CD8-positive, alpha-beta memory T cell (primary cell): ENCODE measurements around the gene RP9. TPM values are rescaled to one million over a fixed set of nuclear protein-coding genes. Genes with fewer than 3 reads are reported as not detected.

Source experiments
- CTCF ChIA-PET: fragments of 350-600 bp; sonication (Branson Sonifier 250); formaldehyde crosslinking; loops from one replicate; lab custom pipeline; 2021; ENCODE audit warnings: antibody characterized with exemption; lab: Charles Lee
- POLR2A ChIA-PET: fragments of 350-600 bp; sonication (Branson Sonifier 250); formaldehyde crosslinking; loops from one replicate; lab custom pipeline; 2021; ENCODE audit warnings: antibody characterized with exemption; lab: Charles Lee
- DNase-seq, 5 donors: peaks; one replicate each; pipeline versions ENCODE4 v3.0.0 to v3.0.0-alpha.2; 2020 to 2022; ENCODE audit warnings: mixed read lengths in 1 of 5
- H3K27ac ChIP-seq: one replicate; pipeline ENCODE4 v1.7.0; 2013; ENCODE audit warnings: low read depth, mild to moderate bottlenecking, low read length, moderate library complexity
- H3K27me3 ChIP-seq: 2 replicates; pipeline ENCODE4 v1.7.0; 2013; ENCODE audit warnings: low read length, mild to moderate bottlenecking; ENCODE audit not compliant: insufficient read depth, poor library complexity, severe bottlenecking
- H3K36me3 ChIP-seq: 2 replicates; pipeline ENCODE4 v1.7.0; 2013; ENCODE audit warnings: mild to moderate bottlenecking, low read length, moderate library complexity; ENCODE audit not compliant: insufficient read depth
- H3K4me1 ChIP-seq: 2 replicates; pipeline ENCODE4 v1.7.0; 2013; ENCODE audit warnings: mild to moderate bottlenecking, low read length, moderate library complexity; ENCODE audit not compliant: insufficient read depth
- H3K4me3 ChIP-seq: 2 replicates; pipeline ENCODE4 v1.7.0; 2013; ENCODE audit warnings: mild to moderate bottlenecking, low read length
- H3K9me3 ChIP-seq: 2 replicates; pipeline ENCODE4 v1.7.0; 2013; ENCODE audit warnings: mild to moderate bottlenecking, low read length
- H3K27ac Mint-ChIP-seq, 8 donors: one replicate each; pipeline ENCODE4 v1.8.0; 2020 to 2021; ENCODE audit warnings: mixed read lengths in 8 of 8, mild to moderate bottlenecking in 6 of 8, inconsistent platforms in 3 of 8, moderate library complexity in 3 of 8
- H3K27me3 Mint-ChIP-seq, 2 donors: one replicate each; pipeline ENCODE4 v1.8.0; 2020 to 2021; ENCODE audit warnings: mixed read lengths in 2 of 2, mild to moderate bottlenecking in 1 of 2, moderate library complexity in 1 of 2
- H3K36me3 Mint-ChIP-seq, 3 donors: one replicate each; pipeline ENCODE4 v1.8.0; 2020 to 2021; ENCODE audit warnings: mixed read lengths in 3 of 3, inconsistent platforms in 1 of 3, mild to moderate bottlenecking in 1 of 3
- H3K4me1 Mint-ChIP-seq, 3 donors: one replicate each; pipeline ENCODE4 v1.8.0; 2020 to 2021; ENCODE audit warnings: mixed read lengths in 3 of 3, inconsistent platforms in 1 of 3, mild to moderate bottlenecking in 1 of 3
- H3K4me3 Mint-ChIP-seq, 7 donors: one replicate each; pipeline ENCODE4 v1.8.0; 2020 to 2021; ENCODE audit warnings: mixed read lengths in 7 of 7, mild to moderate bottlenecking in 6 of 7, moderate library complexity in 4 of 7, inconsistent platforms in 2 of 7
- H3K9me3 Mint-ChIP-seq, 5 donors: one replicate each; pipeline ENCODE4 v1.8.0; 2020 to 2022; ENCODE audit warnings: mixed read lengths in 5 of 5, mild to moderate bottlenecking in 3 of 5, moderate library complexity in 2 of 5, inconsistent platforms in 1 of 5
- polyA plus RNA-seq: library from polyadenylated mRNA; unstranded; fragments of 300-500 nt; fragmentation: Illumina TruSeq; gene quantifications from one replicate; pipeline ENCODE4 v1.2.3, GENCODE V29; 2021
- total RNA-seq, 2 experiments: library from RNA; stranded (reverse); gene quantifications; one replicate each; pipeline ENCODE4 v1.2.3, GENCODE V29; 2021

RP9 gene
- total and polyA plus RNA-seq, 3 experiments from 2014 or later: 23.3 to 27.7 (median 26.0) TPM

DNA sequence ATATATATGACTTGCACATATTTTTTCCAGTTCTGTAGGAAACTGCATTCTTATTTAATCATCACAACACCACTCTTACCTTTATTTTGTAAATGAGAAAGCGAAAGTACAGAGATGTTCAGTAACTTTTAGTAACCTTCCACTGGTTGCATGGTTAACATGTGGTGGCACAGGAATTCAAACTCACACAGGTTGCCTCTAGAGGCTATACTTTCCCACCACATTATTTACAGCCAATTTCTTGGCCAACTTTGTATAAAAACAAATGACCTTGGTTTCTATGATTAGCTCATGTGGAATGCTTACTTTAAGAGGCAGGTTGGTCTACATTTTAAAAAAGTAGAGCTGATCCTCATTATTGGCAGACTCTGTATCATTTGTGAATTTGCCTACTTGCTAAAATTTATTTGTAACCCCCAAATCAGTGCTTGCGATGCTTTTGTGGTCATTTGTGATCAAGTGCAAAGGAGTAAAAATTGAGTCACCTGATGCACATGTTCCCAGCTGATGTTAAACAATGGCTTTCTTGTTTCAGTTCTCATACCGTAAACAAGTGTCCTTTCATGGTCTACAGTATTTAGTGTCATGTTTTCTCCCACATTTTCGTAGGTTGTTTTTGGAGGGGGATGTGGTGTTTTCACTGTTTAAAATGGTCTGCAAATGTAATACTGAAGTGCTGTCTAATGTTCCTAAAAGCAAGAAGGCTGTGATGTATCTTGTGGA lies 35.0 kb upstream of the RP9 start:
- no peaks in the 10 kb centered on the region for H3K36me3 ChIP-seq
- peaks cover 4% of the 10 kb centered on the region for H3K9me3 ChIP-seq
- Mint-ChIP-seq H3K4me1 (peaks cover 11 to 21% (median 13%) of the 10 kb centered on the region in 3 donors), H3K36me3 (peaks cover 17 to 20% (median 19%) of the 10 kb centered on the region in 3 donors), H3K27ac (no peak overlapping the region), H3K4me3 (no peak overlapping the region), H3K27me3 (peaks cover 0 to 2% of the 10 kb centered on the region in 2 donors), H3K9me3 (peaks cover 2 to 8% (median 4%) of the 10 kb centered on the region in 5 donors)
- H3K4me1 ChIP-seq: no peaks in the 10 kb centered on the region
- no peaks in the 10 kb centered on the region for H3K27me3 ChIP-seq
- no peak overlapping the region for H3K27ac ChIP-seq
- ChIA-PET POLR2A (no interaction called here), CTCF (no interaction called here)
- no peak overlapping the region for H3K4me3 ChIP-seq
- no peak for DNase-seq

DNA sequence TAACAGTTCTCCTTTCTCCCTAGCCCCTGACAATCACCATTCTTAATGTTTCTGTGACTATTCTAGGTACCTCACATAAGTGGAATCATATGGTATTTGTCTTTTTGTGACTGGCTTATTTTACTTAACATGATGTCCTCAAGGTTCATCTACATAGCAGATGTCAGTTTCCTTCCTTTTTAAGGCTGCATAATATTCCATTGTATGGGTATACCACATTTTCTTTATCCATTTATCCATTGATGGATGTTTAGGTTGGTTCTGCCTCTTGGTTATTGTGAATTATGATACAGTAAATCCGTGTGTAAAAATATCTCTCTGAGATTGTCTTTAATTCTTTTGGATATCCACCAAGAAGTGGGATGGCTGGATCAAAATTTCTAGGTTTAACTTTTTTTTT lies 33.4 kb upstream of the RP9 start:
- Mint-ChIP-seq H3K4me1 (peaks cover 12 to 25% (median 13%) of the 10 kb centered on the region in 3 donors), H3K36me3 (peaks cover 13 to 15% (median 13%) of the 10 kb centered on the region in 3 donors), H3K9me3 (peaks cover 2 to 8% (median 4%) of the 10 kb centered on the region in 5 donors), H3K27me3 (no peaks in the 10 kb centered on the region), H3K4me3 (no peak overlapping the region), H3K27ac (no peak overlapping the region)
- H3K27ac ChIP-seq: no peak overlapping the region
- H3K9me3 ChIP-seq: peaks cover 4% of the 10 kb centered on the region
- no peak overlapping the region for H3K4me3 ChIP-seq
- CTCF ChIA-PET: no interaction called here
- DNase-seq: no peak
- no peaks in the 10 kb centered on the region for H3K36me3 ChIP-seq
- POLR2A ChIA-PET: no interaction called here
- no peaks in the 10 kb centered on the region for H3K4me1 ChIP-seq
- no peaks in the 10 kb centered on the region for H3K27me3 ChIP-seq

DNA sequence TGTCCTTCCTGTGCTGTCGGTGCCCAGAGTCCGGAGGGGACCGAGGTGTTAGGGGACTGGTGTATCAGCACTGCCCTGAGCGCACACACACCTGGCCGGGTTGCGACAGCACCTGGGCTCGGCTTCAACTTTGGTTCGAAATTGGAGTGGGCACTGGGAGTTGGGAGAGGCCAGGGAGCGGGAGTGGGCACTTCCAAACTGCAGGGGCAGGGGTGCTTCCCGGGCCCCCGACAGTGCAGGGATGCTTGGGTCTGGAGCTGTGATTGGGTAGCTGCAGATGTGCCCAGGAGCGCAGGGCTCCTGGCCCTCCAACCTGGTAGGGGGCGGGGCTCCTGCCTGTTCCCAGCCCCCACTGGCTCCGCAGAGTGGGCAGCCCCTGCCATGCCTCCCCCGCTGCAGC lies 27.9 kb upstream of the RP9 start:
- Histone ChIP-seq H3K4me3 (no peak overlapping the region), H3K4me1 (no peaks in the 10 kb centered on the region), H3K9me3 (no peaks in the 10 kb centered on the region), H3K27me3 (no peaks in the 10 kb centered on the region), H3K36me3 (peaks cover 3% of the 10 kb centered on the region), H3K27ac (no peak overlapping the region)
- H3K9me3 Mint-ChIP-seq: peaks cover 6 to 14% (median 11%) of the 10 kb centered on the region in 5 donors
- POLR2A ChIA-PET: no interaction called here
- H3K27ac Mint-ChIP-seq: no peak overlapping the region
- H3K27me3 Mint-ChIP-seq: no peaks in the 10 kb centered on the region
- H3K4me3 Mint-ChIP-seq: no peak overlapping the region
- no peak for DNase-seq
- CTCF ChIA-PET: no interaction called here
- peaks cover 3 to 15% (median 4%) of the 10 kb centered on the region in 3 donors for H3K36me3 Mint-ChIP-seq
- H3K4me1 Mint-ChIP-seq: peaks cover 10 to 25% (median 13%) of the 10 kb centered on the region in 3 donors

DNA sequence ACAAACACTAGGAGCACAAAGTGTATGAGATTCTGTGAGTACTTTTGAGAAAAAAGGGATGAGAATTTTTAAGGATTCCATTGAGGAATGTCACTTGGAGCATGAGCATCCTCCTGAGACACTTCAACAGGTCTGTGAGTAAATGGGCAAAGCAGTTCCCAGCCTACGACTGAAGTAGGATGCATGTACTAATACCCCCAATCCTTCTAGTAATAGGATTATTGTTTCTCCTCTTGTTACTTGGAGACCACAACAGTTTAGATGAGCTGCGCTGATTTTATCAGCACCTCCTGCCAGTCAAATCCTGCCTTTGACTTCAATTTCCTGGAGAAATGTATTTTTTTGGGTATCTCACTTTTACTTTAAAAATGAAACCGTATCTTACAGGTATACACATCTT lies 21.0 kb upstream of the RP9 start:
- Histone ChIP-seq H3K4me3 (peak overlapping the region; percentile 86), H3K4me1 (peaks cover 7% of the 10 kb centered on the region), H3K36me3 (no peaks in the 10 kb centered on the region), H3K27me3 (no peaks in the 10 kb centered on the region), H3K9me3 (no peaks in the 10 kb centered on the region), H3K27ac (peak overlapping the region; percentile 80)
- H3K27me3 Mint-ChIP-seq: peaks cover 0 to 8% of the 10 kb centered on the region in 2 donors
- H3K36me3 Mint-ChIP-seq: peaks cover 0 to 12% (median 4%) of the 10 kb centered on the region in 3 donors
- peak in 2 of 5 donors; percentile 5 to 9 for DNase-seq
- H3K4me1 Mint-ChIP-seq: peaks cover 24 to 41% (median 30%) of the 10 kb centered on the region in 3 donors
- POLR2A ChIA-PET: interaction anchor here (1.6 to 1.7 kb wide), 2 partner anchors 21 to 239 kb away, joined by 5 to 9 read pairs; partner anchors contain the start of gene RP9
- peak overlapping the region; percentile 82 to 98 (median 96) for H3K27ac Mint-ChIP-seq
- CTCF ChIA-PET: interaction anchor here (2.1 kb wide), 1 partner anchor 21 kb away, joined by 8 read pairs; the partner anchor contains the start of gene RP9
- peaks cover 0 to 7% (median 4%) of the 10 kb centered on the region in 5 donors for H3K9me3 Mint-ChIP-seq
- peak overlapping the region; percentile 95 to 98 (median 97) for H3K4me3 Mint-ChIP-seq

DNA sequence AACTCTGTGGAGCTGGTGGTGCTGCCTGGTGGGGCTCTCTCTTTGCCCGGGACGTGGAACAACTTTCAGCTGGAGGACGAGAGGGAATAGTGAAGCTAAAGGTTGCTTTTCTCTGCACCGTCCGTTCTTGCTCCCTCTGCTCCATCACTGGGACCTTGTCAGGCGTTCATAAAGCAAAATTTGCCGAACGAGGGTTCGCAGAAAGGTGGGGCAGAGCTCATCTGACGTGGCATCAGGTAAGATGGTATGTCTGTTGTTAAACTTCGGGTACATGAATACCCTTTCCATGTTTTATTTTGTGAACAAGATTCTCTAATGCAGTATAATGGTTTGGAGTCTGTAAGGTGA lies 20.6 kb upstream of the RP9 start:
- H3K36me3 Mint-ChIP-seq: peaks cover 0 to 12% (median 4%) of the 10 kb centered on the region in 3 donors
- CTCF ChIA-PET: interaction anchor here (2.1 kb wide), 1 partner anchor 20 kb away, joined by 8 read pairs; the partner anchor contains the start of gene RP9
- H3K27ac ChIP-seq: peak overlapping the region; percentile 80
- DNase-seq: no peak
- H3K9me3 Mint-ChIP-seq: peaks cover 0 to 6% (median 0%) of the 10 kb centered on the region in 5 donors
- H3K27me3 ChIP-seq: no peaks in the 10 kb centered on the region
- H3K27me3 Mint-ChIP-seq: peaks cover 0 to 8% of the 10 kb centered on the region in 2 donors
- H3K4me1 ChIP-seq: peaks cover 7% of the 10 kb centered on the region
- POLR2A ChIA-PET: interaction anchor here (1.6 to 1.7 kb wide), 2 partner anchors 20 to 239 kb away, joined by 5 to 9 read pairs; partner anchors contain the start of gene RP9
- no peaks in the 10 kb centered on the region for H3K36me3 ChIP-seq
- H3K4me1 Mint-ChIP-seq: peaks cover 24 to 41% (median 30%) of the 10 kb centered on the region in 3 donors
- H3K27ac Mint-ChIP-seq: peak overlapping the region; percentile 82 to 98 (median 96)
- H3K9me3 ChIP-seq: no peaks in the 10 kb centered on the region
- peak overlapping the region; percentile 95 to 98 (median 97) for H3K4me3 Mint-ChIP-seq
- H3K4me3 ChIP-seq: peak overlapping the region; percentile 86

DNA sequence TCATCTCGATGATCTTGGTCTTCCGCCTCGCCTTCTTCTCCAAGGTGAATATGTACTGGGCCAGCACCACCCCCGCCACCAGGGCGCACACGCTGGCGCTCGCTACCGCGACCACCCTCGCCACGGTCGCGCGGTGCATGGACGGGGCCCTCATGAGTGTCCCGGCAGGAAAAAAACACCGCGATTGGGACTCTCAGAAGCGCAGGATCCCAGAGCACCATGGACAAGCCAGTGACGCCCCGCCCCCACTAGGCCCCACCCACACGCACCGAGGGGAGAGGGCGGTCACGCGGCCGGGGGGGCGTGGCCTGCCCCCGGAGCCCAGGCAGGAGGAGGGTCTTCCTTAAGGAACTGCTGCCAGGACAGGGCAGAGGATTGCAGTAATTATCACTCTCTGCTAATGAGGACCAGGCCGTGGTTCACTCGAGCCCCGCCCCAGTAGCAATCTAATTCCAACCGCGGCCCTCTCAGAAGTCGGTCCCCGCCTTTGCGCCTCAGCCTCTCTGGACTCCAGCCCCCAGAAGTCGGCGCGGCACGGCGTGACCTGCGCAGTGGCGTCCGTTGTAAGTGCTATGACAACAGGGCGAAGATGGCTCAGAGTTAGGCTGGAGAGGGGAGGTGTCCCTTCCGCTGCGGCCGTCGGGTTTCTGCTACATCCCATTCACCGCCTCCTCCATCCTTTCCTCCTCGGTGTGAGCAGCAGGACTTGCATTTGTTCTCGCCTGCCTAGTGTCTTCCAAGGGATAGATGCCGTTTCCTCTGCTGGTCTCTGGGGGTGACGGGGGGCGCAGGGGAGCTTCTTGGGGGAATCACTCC lies 20.0 kb upstream of the RP9 start, which contains the start of gene BBS9:
TSS of gene BBS9 (plus strand) at position 575 of the 816 bp plus-strand sequence. CDS start 16,689 bp downstream, outside the sequence.
- H3K4me1 ChIP-seq: peaks cover 7% of the 10 kb centered on the region
- peaks cover 24 to 41% (median 30%) of the 10 kb centered on the region in 3 donors for H3K4me1 Mint-ChIP-seq
- peak; percentile 88 to 93 (median 89) for DNase-seq
- H3K4me3 Mint-ChIP-seq: peak within 1 kb of the TSS; percentile 95 to 98 (median 97)
- peak within 1 kb of the TSS; percentile 86 for H3K4me3 ChIP-seq
- peaks cover 0 to 12% (median 4%) of the 10 kb centered on the region in 3 donors for H3K36me3 Mint-ChIP-seq
- H3K9me3 Mint-ChIP-seq: peaks cover 0 to 3% (median 0%) of the 10 kb centered on the region in 5 donors
- no peaks in the 10 kb centered on the region for H3K27me3 ChIP-seq
- CTCF ChIA-PET: interaction anchor here (0.6 to 2.1 kb wide), 3 partner anchors 20 to 282 kb away, joined by 3 to 8 read pairs (median 7); partner anchors contain the start of gene RP9
- no peaks in the 10 kb centered on the region for H3K36me3 ChIP-seq
- POLR2A ChIA-PET: interaction anchor here (1.6 to 1.7 kb wide), 2 partner anchors 20 to 238 kb away, joined by 5 to 9 read pairs; partner anchors contain the start of gene RP9
- no peaks in the 10 kb centered on the region for H3K9me3 ChIP-seq
- H3K27ac ChIP-seq: peak within 1 kb of the TSS; percentile 80
- peak within 1 kb of the TSS; percentile 82 to 98 (median 96) for H3K27ac Mint-ChIP-seq
- peaks cover 0 to 8% of the 10 kb centered on the region in 2 donors for H3K27me3 Mint-ChIP-seq

DNA sequence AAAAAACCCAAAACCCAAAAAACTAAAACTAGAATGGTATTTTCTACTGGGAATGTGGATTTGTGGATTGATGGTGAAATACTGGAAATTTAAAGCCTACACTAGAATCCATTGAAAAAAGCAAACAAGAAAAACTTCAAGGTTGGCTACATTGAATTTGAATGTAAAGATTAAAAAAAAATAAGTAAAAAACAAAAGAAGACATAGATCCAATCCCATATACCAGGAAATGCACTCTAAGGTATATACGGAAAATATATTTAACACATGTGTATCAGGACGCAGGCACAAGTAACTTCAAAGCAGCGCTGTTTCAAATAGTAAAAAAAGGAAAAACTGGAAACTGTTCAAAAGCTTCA lies 19.4 kb upstream of the RP9 start:
- peak overlapping the region; percentile 80 for H3K27ac ChIP-seq
- peak overlapping the region; percentile 86 for H3K4me3 ChIP-seq
- POLR2A ChIA-PET: interaction anchor here (1.6 kb wide), 1 partner anchor 238 kb away, joined by 9 read pairs; no protein-coding TSS in a partner anchor
- peaks cover 0 to 8% of the 10 kb centered on the region in 2 donors for H3K27me3 Mint-ChIP-seq
- peak overlapping the region; percentile 95 to 98 (median 97) for H3K4me3 Mint-ChIP-seq
- CTCF ChIA-PET: interaction anchor here (0.6 to 1.9 kb wide), 2 partner anchors 21 to 282 kb away, joined by 3 to 7 read pairs; no protein-coding TSS in a partner anchor
- peaks cover 0 to 1% (median 0%) of the 10 kb centered on the region in 5 donors for H3K9me3 Mint-ChIP-seq
- peak overlapping the region; percentile 82 to 98 (median 96) for H3K27ac Mint-ChIP-seq
- no peaks in the 10 kb centered on the region for H3K36me3 ChIP-seq
- no peaks in the 10 kb centered on the region for H3K27me3 ChIP-seq
- peaks cover 0 to 11% (median 4%) of the 10 kb centered on the region in 3 donors for H3K36me3 Mint-ChIP-seq
- no peak for DNase-seq
- no peaks in the 10 kb centered on the region for H3K9me3 ChIP-seq
- peaks cover 7% of the 10 kb centered on the region for H3K4me1 ChIP-seq
- H3K4me1 Mint-ChIP-seq: peaks cover 24 to 39% (median 30%) of the 10 kb centered on the region in 3 donors
